Esophagus squamous epithelium (tissue), 5 donors: ENCODE data around the gene DNAH11. TPM values are rescaled to one million over a fixed set of nuclear protein-coding genes. Genes with fewer than 3 reads are reported as not detected.
"Not testable (repeated sequence)": the region's sequence is repeated elsewhere in the genome, so short reads cannot be mapped to it uniquely, and the experiment has no call there.

ENCODE experiments used
- DNase-seq: peaks from one replicate; lab custom pipeline; 2025; lab: John Stamatoyannopoulos, UW
- H3K27ac ChIP-seq, 4 donors: fragments of 200-600 bp; sonication (generic); one replicate each; pipeline ENCODE4 v1.5.1; 2016 to 2019; ENCODE audit warnings: mild to moderate bottlenecking in 1 of 4
- H3K27me3 ChIP-seq, 4 donors: fragments of 200-600 bp; sonication (generic); 1 replicate in 3 of 4; 2 replicates in 1 of 4; pipeline versions ENCODE4 v1.5.1 to v1.6.0; 2017 to 2021; ENCODE audit warnings: antibody characterized with exemption in 1 of 4
- H3K36me3 ChIP-seq, 3 donors: fragments of 200-600 bp; sonication (generic); one replicate each; pipeline ENCODE4 v1.5.1; 2016 to 2019
- H3K4me1 ChIP-seq, 3 donors: fragments of 200-600 bp; sonication (generic); one replicate each; pipeline ENCODE4 v1.5.1; 2017 to 2019
- H3K4me3 ChIP-seq, 4 donors: fragments of 200-600 bp; sonication (generic); 1 replicate in 3 of 4; 2 replicates in 1 of 4; pipeline ENCODE4 v1.5.1; 2016 to 2019; ENCODE audit warnings: mild to moderate bottlenecking in 2 of 4, moderate library complexity in 1 of 4
- H3K9me3 ChIP-seq, 3 donors: fragments of 200-600 bp; sonication (generic); one replicate each; pipeline ENCODE4 v1.5.1; 2016 to 2019
- CTCF ChIP-seq, 6 experiments: fragments of 450-650 bp in 4 of 6; fragments of 200-600 bp in 2 of 6; sonication (generic) in 2 of 6; IDR thresholded peaks; one replicate each; pipeline ENCODE4 v1.5.1; 2016 to 2019; ENCODE audit warnings: antibody characterized with exemption in 6 of 6, mild to moderate bottlenecking in 4 of 6, moderate library complexity in 4 of 6
- POLR2A ChIP-seq, 4 donors: fragments of 450-650 bp; IDR thresholded peaks; one replicate each; pipeline ENCODE4 v1.6.1; 2017; ENCODE audit warnings: antibody characterized with exemption in 4 of 4, mild to moderate bottlenecking in 4 of 4, moderate library complexity in 3 of 4
- WGBS, 2 donors: methylation state at CpG; one replicate each; pipeline ENCODE4 v1.1.5; 2018; 5-methylcytosine and 5-hydroxymethylcytosine counted together
- intact Hi-C: fragments of 100-400 bp; cut with DNase I; formaldehyde crosslinking; loops from one replicate; pipeline ENCODE4 v1.15.0; 2022
- total RNA-seq, 4 donors: library from RNA; depleted of rRNA; stranded (reverse); fragments of >200 nt; gene quantifications; one replicate each; pipeline ENCODE4 v1.1.0, GENCODE V29; 2016
- donor health status: DM: yes; HTN: yes; CAD: no.

DNAH11 gene
- total RNA-seq, 4 donors from 2014 or later, result 0.35 to 7.4 (median 0.74) TPM

- 50 to 51% methylated on average over 7 of the region's 7 CpGs for WGBS, 2 donors
- intact Hi-C loops, result no loop called here
- peaks cover 0 to 6% (median 0%) of the 10 kb centered on the region in 4 donors for H3K27me3 ChIP-seq
- no peaks in the 10 kb centered on the region for H3K4me1 ChIP-seq
- no peak overlapping the region for H3K27ac ChIP-seq
- H3K36me3 ChIP-seq, result no peaks in the 10 kb centered on the region
- no peak overlapping the region for H3K4me3 ChIP-seq
- no peak for DNase-seq
- no peak for TF ChIP-seq CTCF (IDR thresholded peaks at IDR 0.05)
- no peak for TF ChIP-seq POLR2A (IDR thresholded peaks at IDR 0.05)
- H3K9me3 ChIP-seq, result no peaks in the 10 kb centered on the region
Observed at GRCh38 chr7:21829731-21830130, 286.9 kb downstream of the DNAH11 start.

- 38 to 45% methylated on average over 1 of the region's 1 CpG for WGBS, 2 donors
Observed at GRCh38 chr7:21844742-21845141, 301.9 kb downstream of the DNAH11 start.

GRCh38 chr7:21850531-21851285 is 307.9 kb downstream of the DNAH11 start:
- Histone ChIP-seq H3K4me1 (no peaks in the 10 kb centered on the region), H3K36me3 (no peaks in the 10 kb centered on the region), H3K27ac (no peak overlapping the region), H3K4me3 (no peak overlapping the region), H3K27me3 (no peaks in the 10 kb centered on the region), H3K9me3 (no peaks in the 10 kb centered on the region)
- no peak for TF ChIP-seq POLR2A (IDR thresholded peaks at IDR 0.05)
- TF ChIP-seq CTCF (IDR thresholded peaks at IDR 0.05), result no peak
- 60 to 76% methylated on average over 5 of the region's 5 CpGs for WGBS, 2 donors
- intact Hi-C loops, result no loop called here
- no peak for DNase-seq

More at GRCh38 chr7:21844742-21845141, 301.9 kb downstream of the DNAH11 start:
- Histone ChIP-seq H3K9me3 (no peaks in the 10 kb centered on the region), H3K4me3 (no peak overlapping the region), H3K36me3 (no peaks in the 10 kb centered on the region), H3K27me3 (no peaks in the 10 kb centered on the region), H3K27ac (no peak overlapping the region), H3K4me1 (no peaks in the 10 kb centered on the region)
- no peak for TF ChIP-seq POLR2A (IDR thresholded peaks at IDR 0.05)
- no peak for TF ChIP-seq CTCF (IDR thresholded peaks at IDR 0.05)
- intact Hi-C loops, result no loop called here
- no peak for DNase-seq

DNA sequence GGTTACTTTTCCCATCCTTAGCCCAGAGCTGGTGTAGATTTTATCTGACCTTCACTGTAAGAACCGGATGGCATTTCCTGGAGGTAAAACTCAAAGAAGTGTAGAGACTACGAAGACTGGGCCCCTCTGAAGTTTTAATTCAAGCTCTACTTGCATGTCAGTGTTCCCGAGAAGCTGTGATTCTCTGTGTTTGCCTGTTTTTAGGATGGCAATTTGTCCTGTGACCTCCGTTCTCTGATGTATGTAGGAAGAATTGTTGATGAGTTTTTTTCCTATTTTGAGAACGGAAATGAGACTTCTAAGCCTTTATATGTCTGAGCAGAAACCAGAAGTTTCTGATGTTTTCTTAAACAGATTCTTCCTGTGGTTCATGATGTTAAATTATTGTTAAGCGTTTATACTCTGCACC is 308.7 kb downstream of the DNAH11 start:
- Histone ChIP-seq H3K4me1 (no peaks in the 10 kb centered on the region), H3K9me3 (no peaks in the 10 kb centered on the region), H3K27ac (no peak overlapping the region), H3K4me3 (no peak overlapping the region), H3K27me3 (no peaks in the 10 kb centered on the region), H3K36me3 (no peaks in the 10 kb centered on the region)
- no peak for DNase-seq
- 60 to 61% methylated on average over 6 of the region's 6 CpGs for WGBS, 2 donors
- TF ChIP-seq CTCF (IDR thresholded peaks at IDR 0.05) (no peak), POLR2A (IDR thresholded peaks at IDR 0.05) (no peak)
- intact Hi-C loops, result no loop called here

DNA sequence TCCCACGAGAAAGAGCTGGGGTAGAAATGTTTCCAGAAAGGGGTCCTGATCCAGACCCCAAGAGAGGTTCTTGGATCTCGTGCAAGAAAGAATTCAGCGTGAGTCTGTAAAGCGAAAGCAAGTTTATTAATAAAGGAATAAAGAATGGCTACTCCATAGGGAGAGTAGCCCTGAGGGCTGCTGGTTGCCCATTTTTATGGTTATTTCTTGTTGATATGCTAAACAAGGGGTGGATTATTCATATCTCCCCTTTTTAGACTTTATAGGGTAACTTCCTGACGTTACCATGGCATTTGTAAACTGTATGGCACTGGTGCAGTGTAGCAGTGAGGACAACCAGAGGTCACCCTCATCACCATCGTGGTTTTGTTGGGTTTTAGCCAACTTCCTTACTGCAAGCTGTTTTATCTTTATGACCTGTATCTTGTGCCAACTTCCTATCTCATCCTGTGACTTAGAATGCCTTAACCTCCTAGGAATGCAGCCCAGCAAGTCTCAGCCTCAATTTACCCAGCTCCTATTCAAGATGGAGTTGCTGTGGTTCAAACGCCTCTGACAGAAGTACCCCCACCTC is 322.9 kb downstream of the DNAH11 start:
- H3K4me1 ChIP-seq, H3K9me3 ChIP-seq, H3K4me3 ChIP-seq, H3K36me3 ChIP-seq, H3K27ac ChIP-seq, DNase-seq, intact Hi-C loops, H3K27me3 ChIP-seq: not testable (repeated sequence)
- WGBS, 2 donors, result 51 to 61% methylated on average over 7 of the region's 7 CpGs
